ENCODE data around the gene PTPRCAP.
A peak's percentile ranks its signal among the peaks of the same experiment; 100 is the strongest.
"Not testable (repeated sequence)": the region's sequence is repeated elsewhere in the genome, so short reads cannot be mapped to it uniquely, and the experiment has no call there.

Gene PTPRCAP, protein sequence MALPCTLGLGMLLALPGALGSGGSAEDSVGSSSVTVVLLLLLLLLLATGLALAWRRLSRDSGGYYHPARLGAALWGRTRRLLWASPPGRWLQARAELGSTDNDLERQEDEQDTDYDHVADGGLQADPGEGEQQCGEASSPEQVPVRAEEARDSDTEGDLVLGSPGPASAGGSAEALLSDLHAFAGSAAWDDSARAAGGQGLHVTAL

DNA sequence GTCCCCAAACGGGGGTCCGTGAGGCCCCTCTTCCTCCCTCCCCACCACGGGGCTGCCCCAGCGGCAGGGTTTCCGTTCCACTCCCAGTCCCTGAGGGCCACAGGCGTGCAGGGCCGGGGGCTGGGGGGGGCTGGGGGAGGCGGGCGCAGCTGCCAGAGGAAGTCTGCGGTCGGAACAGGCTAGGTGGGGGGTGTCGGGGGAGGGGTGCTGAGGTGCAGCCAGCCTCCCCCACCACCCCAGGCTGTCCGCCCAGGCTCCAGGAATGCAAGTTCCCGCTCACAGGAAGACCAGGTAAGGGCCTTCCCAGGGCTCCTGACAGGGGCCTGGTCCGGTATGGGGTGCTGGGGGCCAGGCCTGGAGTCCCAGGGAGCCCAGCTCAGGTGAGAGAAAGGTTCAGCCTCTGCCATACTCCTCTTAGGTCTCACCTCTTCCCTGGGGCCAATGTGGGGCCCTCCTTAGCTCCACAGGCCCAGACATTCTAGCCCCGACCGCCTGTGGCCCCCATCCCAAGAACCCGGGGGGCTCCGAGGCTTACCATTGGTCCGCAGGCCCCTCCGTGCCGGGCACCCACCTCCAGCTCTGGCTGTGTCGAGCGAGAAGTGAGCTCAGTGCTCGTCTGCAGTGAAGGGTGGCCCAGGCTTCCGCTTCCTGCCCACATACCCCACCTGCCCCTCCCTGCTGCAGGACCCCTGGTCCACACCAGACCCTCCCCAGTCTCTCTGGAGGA, at the start of gene PTPRCAP:
Gene PTPRCAP, minus strand, starts transcription at position 601 of the 727 bp plus-strand sequence. Its CDS starts 63 bp downstream, at position 538.
- DNase-seq, result no peak

DNA sequence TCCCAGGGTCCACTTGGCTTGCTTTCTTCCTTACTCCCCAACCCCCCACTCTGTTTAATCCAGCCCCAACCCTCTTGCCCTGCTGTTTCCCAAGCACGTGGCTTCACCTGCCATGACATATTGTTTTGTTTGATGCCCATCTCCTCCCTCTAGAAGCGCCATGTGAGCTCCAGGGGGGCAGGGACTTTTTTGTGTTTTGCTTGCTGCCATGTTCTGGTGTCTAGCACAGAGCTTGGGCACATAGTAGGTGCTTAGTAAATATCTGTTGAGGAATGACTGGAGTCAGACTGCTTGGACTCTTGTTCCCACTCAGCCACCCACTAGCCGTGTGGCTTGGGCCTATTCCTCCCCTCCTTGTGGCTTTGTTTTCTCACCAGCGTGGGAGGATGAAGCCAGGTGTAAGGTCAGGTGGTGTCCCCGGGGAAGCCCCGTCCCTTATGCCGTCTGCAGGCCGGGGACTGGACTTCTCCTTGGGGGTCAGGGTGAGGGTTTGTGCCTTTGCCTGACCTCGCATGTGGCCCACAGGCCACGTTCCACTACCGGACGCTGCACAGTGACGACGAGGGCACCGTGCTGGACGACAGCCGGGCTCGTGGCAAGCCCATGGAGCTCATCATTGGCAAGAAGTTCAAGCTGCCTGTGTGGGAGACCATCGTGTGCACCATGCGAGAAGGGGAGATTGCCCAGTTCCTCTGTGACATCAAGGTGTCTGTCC, 49.2 kb upstream of the PTPRCAP start:
- DNase-seq, result no peak

DNA sequence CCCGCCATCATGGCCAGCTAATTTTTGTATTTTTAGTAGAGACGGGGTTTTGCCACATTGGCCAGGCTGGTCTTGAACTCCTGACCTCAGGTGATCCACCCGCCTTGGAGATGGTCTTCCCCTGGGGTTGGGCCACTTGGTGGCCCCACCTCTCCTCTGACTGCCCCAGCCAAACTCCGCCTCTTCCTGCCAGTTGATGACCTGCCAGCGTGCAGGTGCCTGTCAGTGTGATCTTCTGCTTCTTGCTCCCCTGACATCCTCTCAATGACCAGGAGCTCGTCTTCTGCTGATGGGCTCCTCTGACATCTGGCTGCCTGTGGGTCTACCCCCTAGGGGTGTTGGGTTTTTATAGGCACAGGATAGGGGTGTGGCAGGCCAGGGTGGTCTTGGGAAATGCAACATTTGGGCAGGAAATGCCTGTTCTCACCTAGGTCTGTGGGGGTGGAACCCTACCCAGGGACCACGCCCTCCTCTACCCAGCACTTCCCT, 48.4 kb upstream of the PTPRCAP start:
- not testable (repeated sequence) for DNase-seq

DNA sequence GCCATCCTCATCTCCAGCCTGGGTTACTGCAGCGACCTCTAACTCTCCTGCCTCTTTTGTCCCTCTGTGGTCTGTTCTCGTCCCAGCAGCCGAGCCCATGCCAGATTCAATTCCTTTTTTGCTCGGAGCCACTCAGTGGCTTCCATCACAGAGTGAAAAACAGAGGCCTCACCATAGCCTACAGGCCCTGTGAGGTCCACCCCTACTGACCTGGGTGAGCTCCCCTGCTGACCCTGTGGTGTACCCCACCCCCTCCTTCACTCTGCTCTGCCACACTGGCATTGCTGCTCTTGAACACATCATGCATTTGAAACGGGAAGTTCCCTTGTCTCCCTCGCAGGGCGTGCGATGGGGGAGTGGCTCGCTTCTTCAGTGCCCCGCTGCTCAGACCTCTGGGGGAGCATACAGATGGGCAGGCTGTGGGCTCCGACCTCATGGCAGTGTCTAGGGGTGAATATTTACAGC, 47.4 kb upstream of the PTPRCAP start:
- DNase-seq, result no peak

DNA sequence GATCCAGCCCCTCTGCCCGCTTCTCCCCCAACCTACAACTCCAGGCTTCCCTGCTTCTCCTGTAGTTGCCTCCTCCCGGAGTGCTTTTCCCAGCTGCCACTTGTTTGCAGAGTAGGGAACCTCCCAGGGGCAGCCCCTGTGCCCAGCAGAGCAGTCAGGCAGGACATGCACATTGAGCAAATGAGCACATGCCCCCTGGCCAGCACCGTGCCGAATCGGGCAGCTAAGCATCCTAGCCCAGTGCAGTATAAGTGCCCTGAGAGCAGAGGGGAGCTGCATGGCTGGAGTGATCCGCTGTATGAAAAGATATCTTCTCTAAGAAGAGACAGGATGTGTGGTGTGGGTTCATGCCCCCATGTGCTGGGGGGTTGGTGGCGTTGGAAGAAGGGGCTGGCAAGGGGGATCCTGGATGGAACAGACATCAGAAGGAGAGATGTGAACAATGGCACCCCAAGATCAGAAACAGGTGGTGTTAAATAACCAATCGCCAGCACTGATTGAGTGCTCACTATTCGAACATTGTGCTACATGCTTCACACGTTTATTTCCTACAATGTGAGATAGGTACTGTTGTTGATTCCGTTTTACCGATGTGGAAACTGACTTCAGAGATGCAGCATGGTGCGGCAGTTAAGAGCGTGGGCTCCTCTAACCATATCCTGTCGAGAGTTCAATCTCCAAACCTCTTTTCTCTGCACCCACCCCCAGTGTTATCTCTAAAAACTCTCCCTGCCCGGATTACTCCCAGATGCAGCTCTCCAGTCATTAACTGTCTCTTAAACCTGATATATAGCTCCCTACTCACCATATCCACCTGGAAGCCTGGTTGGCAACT, 46.6 kb upstream of the PTPRCAP start:
- DNase-seq, result no peak

DNA sequence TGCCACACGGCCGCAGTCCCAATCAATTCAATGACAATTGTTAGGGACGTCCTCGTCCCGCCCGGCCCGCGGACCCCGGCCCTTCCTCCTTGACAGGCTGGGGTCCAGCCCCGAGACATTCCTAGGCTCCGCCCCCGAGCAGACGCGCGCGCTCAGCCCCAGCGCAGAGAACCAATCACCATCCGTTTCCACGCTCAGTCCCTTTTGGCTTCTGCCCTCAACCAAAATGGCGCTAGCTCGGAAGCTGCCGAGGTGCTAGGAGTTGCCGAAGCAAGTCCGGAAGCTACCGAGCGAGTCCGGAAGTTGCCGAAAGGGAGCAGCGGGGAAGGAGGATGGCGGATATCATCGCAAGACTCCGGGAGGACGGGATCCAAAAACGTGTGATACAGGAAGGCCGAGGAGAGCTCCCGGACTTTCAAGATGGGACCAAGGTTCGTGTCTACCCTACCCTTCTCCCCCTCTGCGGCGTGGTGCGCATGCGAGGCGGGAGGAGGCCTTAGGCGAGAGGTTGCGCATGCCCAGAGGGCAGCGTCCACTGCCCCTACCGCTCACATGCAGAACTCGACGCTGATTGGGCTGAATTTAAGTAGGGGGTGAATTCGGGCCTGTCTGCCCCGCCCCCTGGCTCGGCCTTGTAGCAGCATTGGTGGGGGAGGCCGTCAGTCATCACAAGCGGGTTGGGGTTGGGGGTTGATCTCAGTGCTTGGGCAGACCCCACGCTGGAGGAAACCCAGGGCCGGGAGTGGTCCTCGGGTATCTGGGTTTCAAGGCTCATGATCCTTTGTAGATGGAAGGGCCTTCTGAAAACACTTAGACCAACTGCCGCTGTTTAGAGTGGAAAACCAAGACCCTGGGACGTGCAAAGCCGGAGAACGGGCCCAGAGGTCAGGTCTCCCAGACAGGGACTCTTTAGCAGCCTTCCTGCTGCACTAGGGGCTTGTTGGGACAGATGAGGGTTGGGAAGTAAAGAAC, 45.6 kb upstream of the PTPRCAP start, which contains the start of gene AIP:
Gene AIP, plus strand, starts transcription at position 200 of the 972 bp plus-strand sequence. Its CDS starts 133 bp downstream, at position 333.
- peak; percentile 91 for DNase-seq

DNA sequence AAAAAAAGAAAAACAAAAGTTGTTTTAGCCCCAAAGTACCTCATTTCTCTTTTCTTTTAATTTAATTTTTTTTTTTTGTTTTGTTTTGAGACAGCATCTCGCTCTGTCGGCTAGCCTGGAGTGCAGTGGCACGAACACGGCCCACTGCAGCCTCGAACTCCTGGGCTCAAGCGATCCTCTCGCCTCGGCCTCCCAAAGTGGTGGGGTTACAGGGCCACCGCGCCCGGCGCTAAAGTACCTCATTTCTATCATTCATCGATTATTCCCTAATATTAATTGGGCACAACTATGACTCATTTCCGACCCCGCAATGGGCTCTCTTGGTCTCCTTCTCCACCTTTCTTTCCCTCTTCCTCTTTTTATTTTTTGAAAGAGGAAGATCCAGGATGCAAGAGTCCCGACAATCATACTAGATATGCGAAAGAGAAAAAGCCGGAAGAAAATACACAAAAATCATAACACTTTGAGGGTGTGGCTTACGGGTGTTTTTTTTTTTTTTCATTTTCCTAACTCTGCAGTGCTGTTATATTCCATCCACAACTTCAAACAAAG, 44.9 kb upstream of the PTPRCAP start:
- DNase-seq, result no peak

DNA sequence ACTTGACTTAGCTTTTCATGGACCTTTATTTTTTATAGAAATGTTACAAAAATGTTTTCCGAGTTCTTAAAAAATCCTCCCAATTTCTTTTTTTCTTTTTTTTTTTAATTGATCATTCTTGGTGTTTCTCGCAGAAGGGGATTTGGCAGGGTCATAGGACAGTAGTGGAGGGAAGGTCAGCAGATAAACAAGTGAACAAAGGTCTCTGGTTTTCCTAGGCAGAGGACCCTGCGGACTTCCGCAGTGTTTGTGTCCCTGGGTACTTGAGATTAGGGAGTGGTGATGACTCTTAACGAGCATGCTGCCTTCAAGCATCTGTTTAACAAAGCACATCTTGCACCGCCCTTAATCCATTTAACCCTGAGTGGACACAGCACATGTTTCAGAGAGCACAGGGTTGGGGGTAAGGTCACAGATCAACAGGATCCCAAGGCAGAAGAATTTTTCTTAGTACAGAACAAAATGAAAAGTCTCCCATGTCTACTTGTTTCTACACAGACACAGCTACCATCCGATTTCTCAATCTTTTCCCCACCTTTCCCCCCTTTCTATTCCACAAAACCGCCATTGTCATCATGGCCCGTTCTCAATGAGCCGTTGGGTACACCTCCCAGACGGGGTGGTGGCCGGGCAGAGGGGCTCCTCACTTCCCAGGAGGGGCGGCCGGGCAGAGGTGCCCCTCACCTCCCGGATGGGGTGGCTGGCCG, 40.0 kb upstream of the PTPRCAP start:
- not testable (repeated sequence) for DNase-seq

DNA sequence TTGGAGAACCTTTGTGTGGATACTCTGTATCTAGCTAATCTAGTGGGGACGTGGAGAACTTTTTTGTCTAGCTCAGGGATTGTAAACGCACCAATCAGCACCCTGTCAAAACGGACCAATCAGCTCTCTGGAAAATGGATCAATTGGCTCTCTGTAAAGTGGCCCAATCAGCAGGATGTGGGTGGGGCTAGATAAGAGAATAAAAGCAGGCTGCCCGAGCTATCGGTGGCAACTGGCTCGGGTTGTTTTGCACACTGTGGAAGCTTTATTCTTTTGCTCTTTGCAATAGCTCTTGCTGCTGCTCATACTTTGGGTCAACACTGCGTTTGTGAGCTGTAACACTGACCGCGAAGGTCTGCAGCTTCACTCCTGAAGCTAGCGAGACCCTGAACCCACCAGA, 39.2 kb upstream of the PTPRCAP start:
- not testable (repeated sequence) for DNase-seq

DNA sequence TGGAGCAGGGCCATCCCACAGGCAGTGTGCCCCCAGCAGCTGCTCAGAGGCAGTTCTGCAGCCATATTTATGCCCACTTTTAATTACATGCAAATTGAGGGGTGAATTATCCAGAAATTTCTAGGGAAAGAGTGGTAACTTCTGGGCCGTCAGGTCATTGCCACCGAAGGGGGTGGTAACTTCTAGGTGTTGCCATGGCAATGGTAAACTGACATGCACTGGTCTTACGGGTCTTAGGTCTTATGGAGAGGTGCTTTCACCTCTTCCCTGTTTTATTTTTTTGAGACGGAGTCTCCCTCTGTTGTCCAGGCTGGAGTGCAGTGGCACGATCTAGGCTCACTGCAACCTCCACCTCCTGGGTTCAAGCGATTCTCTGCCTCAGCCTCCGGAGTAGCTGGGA, 35.4 kb upstream of the PTPRCAP start:
- no peak for DNase-seq

DNA sequence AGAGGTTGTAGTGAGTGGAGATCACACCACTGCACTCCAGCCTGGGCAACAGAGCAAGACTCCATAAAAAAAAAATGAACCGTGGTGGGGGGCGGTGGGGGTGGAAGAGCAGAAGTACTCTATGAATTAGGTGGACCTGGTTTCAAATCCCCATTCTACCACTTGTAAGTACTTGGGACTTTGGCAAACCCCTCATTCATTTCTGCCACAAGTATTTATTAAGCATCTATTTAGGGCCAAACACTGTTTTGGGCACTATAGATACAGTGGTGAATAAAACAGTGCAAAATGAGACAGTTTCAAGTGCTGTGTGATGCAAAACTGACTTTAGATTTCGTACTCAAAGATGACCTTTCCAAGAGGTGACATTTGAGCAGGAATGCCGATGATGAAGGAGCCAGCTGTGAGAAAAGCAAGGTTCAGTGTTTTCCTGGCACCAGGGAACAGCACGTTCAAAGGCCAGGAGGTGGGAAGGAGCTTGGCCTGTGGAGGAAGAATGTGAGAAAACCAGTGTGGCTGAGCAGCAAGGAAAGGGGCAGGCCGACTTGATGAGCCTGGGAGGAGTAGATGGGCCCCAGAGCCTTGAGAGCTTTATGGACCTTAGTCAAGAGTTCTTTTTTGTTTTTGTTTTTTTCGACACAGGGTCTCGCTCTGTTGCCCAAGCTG, 33.0 kb upstream of the PTPRCAP start:
- no peak for DNase-seq

DNA sequence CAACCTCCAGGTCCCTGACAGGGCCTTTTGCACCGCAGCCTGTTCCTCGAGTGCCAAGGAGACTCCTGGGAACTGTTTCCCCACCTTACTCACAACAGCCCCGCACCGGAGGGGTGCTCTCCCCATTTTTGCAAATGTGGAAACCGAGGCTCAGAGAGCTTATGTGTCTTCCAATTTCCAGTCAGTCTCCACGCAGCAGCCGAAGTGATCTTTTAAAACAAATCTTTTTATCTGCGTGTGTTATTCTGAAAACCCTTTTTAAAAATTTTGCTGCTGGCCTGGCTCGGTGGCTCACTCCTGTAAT, 32.0 kb upstream of the PTPRCAP start:
- no peak for DNase-seq

DNA sequence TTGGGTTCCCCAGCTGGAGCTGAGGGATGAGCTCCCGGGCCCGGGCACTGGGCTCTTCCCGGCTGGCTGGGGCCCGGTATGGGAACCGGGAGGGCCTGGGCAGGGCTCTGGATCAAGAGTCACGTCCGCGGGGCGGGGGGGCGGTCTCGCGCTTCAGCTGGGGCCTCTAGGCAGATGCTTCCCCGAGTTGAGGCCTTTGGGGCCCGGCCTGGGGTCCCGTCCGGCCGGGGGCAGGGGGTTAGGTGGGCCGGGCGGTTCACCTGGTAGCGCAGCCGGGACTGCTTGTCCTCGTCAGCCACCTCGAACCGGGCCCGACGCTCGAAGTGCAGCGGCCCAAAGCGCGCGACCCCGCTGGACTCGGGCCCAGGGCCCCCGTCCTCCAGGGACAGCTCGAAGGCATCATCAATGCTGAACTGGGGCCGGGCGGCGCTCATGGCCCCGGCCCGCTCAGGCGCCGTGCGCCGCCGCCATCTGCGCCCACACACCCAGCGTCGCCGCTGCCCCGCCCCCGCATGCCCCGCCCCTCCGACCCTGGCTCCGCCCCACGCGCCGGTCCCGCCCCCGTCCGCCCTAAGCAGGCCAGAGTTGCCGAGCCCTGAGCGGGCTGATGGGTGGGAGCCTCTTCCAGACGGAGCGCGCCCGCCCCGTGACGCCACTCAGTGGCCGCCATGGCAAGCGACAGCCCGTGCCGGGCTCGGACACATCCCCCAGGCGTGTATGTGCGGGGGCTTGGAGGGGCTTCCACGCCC, 31.5 kb upstream of the PTPRCAP start, which contains the start of gene TMEM134:
Gene TMEM134, minus strand, starts transcription at position 493 of the 749 bp plus-strand sequence. Its CDS starts 59 bp downstream, at position 434.
- DNase-seq, result peak; percentile 73

DNA sequence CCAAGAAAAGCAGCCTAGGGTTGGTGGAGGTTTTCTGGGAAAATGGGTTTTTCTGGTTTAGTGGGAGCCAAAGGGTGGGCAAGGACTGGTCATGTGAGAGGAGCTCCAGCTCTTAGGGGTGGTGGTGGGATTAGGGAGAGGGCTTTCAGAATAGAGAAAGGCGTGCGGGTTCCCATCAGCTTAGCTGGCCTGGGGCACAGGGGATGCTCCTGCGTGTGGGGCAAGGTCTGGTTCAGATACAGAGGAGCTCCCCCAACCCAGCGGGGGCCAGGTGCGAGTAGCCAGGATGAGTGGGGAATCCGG, 30.9 kb upstream of the PTPRCAP start:
- no peak for DNase-seq

DNA sequence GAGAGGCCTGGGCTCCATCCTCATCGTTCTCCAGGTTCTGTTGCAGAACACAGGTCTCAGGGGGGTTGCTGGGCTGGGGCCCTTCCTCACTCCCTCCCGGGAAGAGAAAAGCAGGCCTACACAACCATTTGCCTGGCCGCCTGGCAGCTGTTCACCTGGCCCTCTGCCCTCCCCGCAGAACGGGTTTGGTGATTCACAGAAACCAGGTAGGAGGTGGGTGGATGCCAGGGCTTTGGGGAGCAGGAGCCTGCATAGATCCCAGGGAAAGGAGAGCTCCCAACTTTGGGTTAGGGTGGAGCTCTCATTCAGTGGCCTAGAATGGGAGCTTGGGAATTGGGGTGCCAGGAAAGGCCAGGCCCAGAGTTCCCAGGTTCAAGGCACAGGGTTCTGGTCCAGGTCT, 30.6 kb upstream of the PTPRCAP start:
- no peak for DNase-seq

DNA sequence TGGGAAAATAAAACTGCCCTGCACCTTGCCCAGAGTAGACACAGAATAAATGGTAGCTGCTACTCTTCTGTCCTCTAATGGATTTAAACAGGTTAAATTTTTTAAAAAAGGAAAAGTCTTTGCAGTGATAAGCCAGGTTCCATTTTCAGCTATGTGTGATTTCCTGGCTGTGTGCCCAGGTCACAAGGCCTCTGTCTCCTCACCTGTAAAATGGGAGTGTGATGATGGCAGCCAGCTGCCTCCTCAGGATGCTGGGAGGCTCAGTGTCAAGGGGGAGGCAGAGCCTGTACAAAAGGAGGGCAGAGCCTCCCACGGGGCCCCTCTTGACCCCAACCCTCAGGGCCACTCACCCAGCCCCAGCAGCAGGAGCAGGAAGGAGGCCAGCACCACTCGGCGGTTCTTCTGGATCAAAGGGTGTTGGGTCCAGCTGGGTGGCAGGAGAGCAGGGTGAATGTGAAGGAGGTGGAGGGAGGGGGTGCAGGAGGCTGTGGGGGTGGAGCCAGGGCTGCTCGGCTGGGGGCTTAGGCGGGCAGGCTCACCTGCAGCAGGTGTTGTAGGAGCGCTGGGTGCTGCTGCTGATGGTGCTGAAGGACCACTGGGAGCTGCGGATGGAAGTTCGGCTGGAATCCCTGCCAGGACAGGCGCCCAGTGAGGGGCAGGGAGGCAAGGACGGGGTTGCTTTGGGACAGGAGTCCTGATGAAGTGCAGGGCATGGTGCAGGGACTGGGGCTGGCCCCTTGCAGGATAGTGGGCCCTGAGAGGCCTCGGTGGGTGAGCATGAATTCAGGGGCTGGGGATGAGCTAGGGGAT, 29.7 kb upstream of the PTPRCAP start:
- DNase-seq, result no peak

DNA sequence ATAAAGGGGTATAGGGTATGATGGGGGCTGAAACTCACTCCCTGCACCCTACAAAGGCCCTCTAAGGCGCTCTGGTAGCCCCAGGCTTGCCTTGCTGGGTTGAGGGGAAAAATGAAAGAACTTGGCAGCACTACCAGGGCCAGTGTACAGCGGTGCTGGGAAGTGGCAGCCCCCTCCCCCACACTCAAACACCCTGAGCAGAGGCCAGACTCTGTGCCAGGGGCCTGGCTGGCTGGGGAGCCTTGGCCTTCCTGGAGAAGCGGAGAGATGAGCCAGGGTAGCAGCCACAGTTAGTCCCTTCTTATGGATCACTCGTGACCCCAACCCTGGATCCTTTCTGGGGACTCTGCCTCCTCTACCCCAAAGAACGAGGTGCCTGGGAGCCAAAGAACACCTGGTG, 28.9 kb upstream of the PTPRCAP start:
- DNase-seq, result no peak

DNA sequence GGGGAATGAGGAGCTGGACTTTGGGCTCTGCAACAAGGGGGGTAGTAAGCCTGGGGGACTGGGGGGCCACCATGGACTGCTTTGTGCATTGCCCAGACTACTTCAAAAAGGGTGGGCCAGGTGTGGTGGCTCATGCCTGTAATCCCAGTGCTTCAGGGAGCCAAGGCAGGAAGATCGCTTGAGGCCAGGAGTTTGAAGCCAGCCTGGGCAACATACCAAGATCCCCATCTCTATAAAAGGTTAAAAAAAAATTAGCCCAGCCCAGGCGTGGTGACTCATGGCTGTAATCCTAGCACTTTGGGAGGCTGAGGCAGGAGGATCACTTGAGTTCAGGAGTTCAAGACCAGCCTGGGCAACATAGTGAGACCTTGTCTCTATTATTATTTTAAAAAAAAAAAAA, 28.0 kb upstream of the PTPRCAP start:
- not testable (repeated sequence) for DNase-seq

DNA sequence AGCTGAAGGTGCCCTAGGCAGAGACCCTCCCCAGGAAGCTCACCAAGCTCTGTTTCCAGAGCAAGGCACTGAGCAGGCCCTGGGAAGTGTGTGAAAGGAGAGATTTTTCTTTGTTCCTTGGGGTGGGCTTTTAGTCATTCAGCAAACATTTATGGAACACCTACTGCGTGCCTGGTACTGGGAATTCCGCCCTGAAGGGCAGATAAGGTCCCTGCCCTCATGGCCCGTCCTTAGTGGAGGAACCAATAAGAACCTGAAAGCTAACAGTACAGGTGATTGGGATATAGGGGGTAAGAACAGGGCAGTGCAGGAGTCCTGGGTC, 27.7 kb upstream of the PTPRCAP start:
- no peak for DNase-seq
